NCI-H446 (cell line): ENCODE data around the gene GDPD2.

ENCODE experiments used
- DNase-seq, 2 experiments: peaks; one replicate each; lab custom pipeline; 2025; lab: John Stamatoyannopoulos, UW

Gene GDPD2

GRCh38 chrX:70437921-70438665 is 15.0 kb downstream of the GDPD2 start:
- no peak for DNase-seq

GRCh38 chrX:70439016-70439415 is 15.9 kb downstream of the GDPD2 start:
- no peak for DNase-seq

- DNase-seq, result no peak
Measured at GRCh38 chrX:70442224-70442623, 19.1 kb downstream of the GDPD2 start.

- DNase-seq, result no peak
Measured at GRCh38 chrX:70444326-70444945, 21.3 kb downstream of the GDPD2 start, which contains the start of gene DLG3. Gene DLG3 (plus strand): TSS chrX:70444835. CDS start chrX:70445202, 367 bp downstream.

GRCh38 chrX:70444946-70445656 is 22.0 kb downstream of the GDPD2 start:
- DNase-seq, result no peak

GRCh38 chrX:70445951-70446350 is 22.8 kb downstream of the GDPD2 start:
- no peak for DNase-seq

- no peak for DNase-seq
Measured at GRCh38 chrX:70446380-70447350, 23.6 kb downstream of the GDPD2 start.

- no peak for DNase-seq
Measured at GRCh38 chrX:70449457-70449966, 26.4 kb downstream of the GDPD2 start.

- DNase-seq, result peak in 1 of 2 experiments; percentile 53
Measured at GRCh38 chrX:70452143-70452733, 29.1 kb downstream of the GDPD2 start.

GRCh38 chrX:70453024-70453618 is 30.0 kb downstream of the GDPD2 start:
- no peak for DNase-seq

GRCh38 chrX:70454441-70455365 is 31.6 kb downstream of the GDPD2 start:
- DNase-seq, result peak; percentile 83 to 84

GRCh38 chrX:70455366-70456202 is 32.5 kb downstream of the GDPD2 start:
- peak in 1 of 2 experiments; percentile 6 for DNase-seq

GRCh38 chrX:70456256-70456655 is 33.1 kb downstream of the GDPD2 start:
- no peak for DNase-seq

GRCh38 chrX:70461026-70461425 is 37.9 kb downstream of the GDPD2 start:
- no peak for DNase-seq

GRCh38 chrX:70464051-70464450 is 40.9 kb downstream of the GDPD2 start:
- DNase-seq, result no peak

GRCh38 chrX:70466968-70467367 is 43.9 kb downstream of the GDPD2 start:
- DNase-seq, result no peak

- DNase-seq, result no peak
Measured at GRCh38 chrX:70468709-70469108, 45.6 kb downstream of the GDPD2 start.

GRCh38 chrX:70470850-70471289 is 47.8 kb downstream of the GDPD2 start:
- DNase-seq, result no peak
